Vagina (tissue), 2 donors: ENCODE results near the gene RARA.

Experiments used
- POLR2A ChIP-seq, 2 donors: fragments of 450-650 bp; IDR thresholded peaks; one replicate each; pipeline ENCODE4 v1.6.1; 2017; ENCODE audit warnings: antibody characterized with exemption in 2 of 2, mild to moderate bottlenecking in 2 of 2, moderate library complexity in 2 of 2
- POLR2AphosphoS5 ChIP-seq, 2 donors: sonication (generic); formaldehyde crosslinking; IDR thresholded peaks; one replicate each; pipeline ENCODE4 v1.9.0; 2017; ENCODE audit warnings: antibody characterized with exemption in 2 of 2, mild to moderate bottlenecking in 2 of 2, low read depth in 1 of 2; ENCODE audit not compliant: insufficient read depth in 1 of 2
- TF ChIP-seq, protein P1 (sequence below), 3 experiments: fragments of 450-650 bp in 2 of 3; fragments of 200-600 bp in 1 of 3; sonication (generic) in 1 of 3; IDR thresholded peaks; one replicate each; pipeline ENCODE4 v1.5.1; 2017 to 2019; ENCODE audit warnings: antibody characterized with exemption in 3 of 3, mild to moderate bottlenecking in 2 of 3, moderate library complexity in 2 of 3

DNA sequence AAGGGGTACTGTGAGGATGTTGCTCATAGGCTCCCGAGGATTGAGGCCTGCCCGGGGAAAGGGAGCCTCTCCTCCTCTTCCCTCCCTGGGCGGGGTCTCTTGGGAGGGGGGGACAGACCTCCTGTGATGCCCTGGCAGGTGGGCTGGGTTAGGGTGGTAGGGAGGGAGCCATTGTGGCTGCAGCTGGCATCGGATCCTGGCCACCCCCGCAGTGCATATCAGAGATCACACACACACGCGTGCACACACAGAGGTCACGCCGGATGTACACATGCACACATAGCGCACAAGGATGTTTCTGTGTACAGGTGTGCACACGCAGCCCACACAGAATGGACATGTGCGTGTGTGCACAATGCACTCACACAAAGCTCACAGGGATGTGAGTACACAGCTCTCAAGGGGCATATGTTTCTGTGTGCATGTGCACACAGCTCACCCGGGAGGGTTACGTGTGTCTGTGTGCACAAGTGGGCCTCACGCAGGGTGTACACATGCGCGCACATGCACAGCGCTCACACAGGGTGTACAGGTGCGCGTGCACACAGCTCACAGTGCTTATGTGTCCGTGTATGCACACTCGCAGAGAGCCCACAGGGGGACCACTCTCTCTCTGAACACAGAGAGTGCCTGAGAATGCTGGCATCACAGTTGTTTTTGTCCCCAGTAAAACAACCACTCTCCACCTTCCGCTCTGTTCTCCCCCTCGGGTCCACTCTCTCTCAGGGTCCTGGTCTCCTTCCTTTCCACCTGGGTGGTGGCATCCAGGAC, 53.1 kb downstream of the RARA start:
- TF ChIP-seq, protein P1, sequence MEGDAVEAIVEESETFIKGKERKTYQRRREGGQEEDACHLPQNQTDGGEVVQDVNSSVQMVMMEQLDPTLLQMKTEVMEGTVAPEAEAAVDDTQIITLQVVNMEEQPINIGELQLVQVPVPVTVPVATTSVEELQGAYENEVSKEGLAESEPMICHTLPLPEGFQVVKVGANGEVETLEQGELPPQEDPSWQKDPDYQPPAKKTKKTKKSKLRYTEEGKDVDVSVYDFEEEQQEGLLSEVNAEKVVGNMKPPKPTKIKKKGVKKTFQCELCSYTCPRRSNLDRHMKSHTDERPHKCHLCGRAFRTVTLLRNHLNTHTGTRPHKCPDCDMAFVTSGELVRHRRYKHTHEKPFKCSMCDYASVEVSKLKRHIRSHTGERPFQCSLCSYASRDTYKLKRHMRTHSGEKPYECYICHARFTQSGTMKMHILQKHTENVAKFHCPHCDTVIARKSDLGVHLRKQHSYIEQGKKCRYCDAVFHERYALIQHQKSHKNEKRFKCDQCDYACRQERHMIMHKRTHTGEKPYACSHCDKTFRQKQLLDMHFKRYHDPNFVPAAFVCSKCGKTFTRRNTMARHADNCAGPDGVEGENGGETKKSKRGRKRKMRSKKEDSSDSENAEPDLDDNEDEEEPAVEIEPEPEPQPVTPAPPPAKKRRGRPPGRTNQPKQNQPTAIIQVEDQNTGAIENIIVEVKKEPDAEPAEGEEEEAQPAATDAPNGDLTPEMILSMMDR (IDR thresholded peaks at IDR 0.05), result no peak
- TF ChIP-seq POLR2A (IDR thresholded peaks at IDR 0.05), result no peak
- no peak for TF ChIP-seq POLR2AphosphoS5 (IDR thresholded peaks at IDR 0.05; ENCODE audit: insufficient read depth in 1 of 2, low read depth in 1 of 2)
